ENCODE results near the gene DOK4.

Gene DOK4
- total RNA-seq = 2.2 to 4.4 reads per million in 2 donors

GRCh38 chr16:57485916-57486857 is at the start of gene DOK4:
Gene DOK4 (minus strand): TSS chr16:57486493. CDS start chr16:57479507, 6,986 bp downstream.
- DNase-seq = peak; percentile 61 to 73 (median 72)

- peak; percentile 90 to 94 (median 91) for DNase-seq
These were observed 49.5 kb upstream of the DOK4 start for GRCh38 chr16:57535680-57536305.

GRCh38 chr16:57534881-57535658 is 48.8 kb upstream of the DOK4 start:
- no peak for DNase-seq

GRCh38 chr16:57534337-57534880 is 48.1 kb upstream of the DOK4 start:
- no peak for DNase-seq

GRCh38 chr16:57533431-57534336 is 47.4 kb upstream of the DOK4 start:
- no peak for DNase-seq

GRCh38 chr16:57532266-57532625 is 46.0 kb upstream of the DOK4 start:
- no peak for DNase-seq

GRCh38 chr16:57531635-57532265 is 45.5 kb upstream of the DOK4 start:
- no peak for DNase-seq

GRCh38 chr16:57531253-57531575 is 44.9 kb upstream of the DOK4 start:
- no peak for DNase-seq

GRCh38 chr16:57530522-57531252 is 44.4 kb upstream of the DOK4 start:
- no peak for DNase-seq

GRCh38 chr16:57530104-57530521 is 43.8 kb upstream of the DOK4 start:
- peak in 4 of 5 experiments; percentile 24 to 87 (median 51) for DNase-seq

- no peak for DNase-seq
These were observed 43.3 kb upstream of the DOK4 start for GRCh38 chr16:57529391-57530103.

GRCh38 chr16:57528499-57529390 is 42.5 kb upstream of the DOK4 start:
- no peak for DNase-seq

GRCh38 chr16:57527610-57528360 is 41.5 kb upstream of the DOK4 start:
- DNase-seq = no peak

GRCh38 chr16:57527027-57527426 is 40.7 kb upstream of the DOK4 start:
- DNase-seq = no peak

- DNase-seq = no peak
These were observed 40.2 kb upstream of the DOK4 start for GRCh38 chr16:57526498-57526897.

GRCh38 chr16:57525761-57526160 is 39.5 kb upstream of the DOK4 start:
- DNase-seq = no peak

GRCh38 chr16:57522960-57523359 is 36.7 kb upstream of the DOK4 start:
- DNase-seq = no peak

GRCh38 chr16:57519796-57520360 is 33.6 kb upstream of the DOK4 start:
- peak; percentile 56 to 72 (median 70) for DNase-seq
